Skeletal muscle satellite cell (primary cell): ENCODE measurements around the gene SLC5A5.

ENCODE experiments used
- H3K27me3 ChIP-seq: 2 replicates; pipeline ENCODE4 v1.7.0; 2013; ENCODE audit warnings: low read length; ENCODE audit not compliant: control insufficient read depth, insufficient read depth
- H3K36me3 ChIP-seq: 2 replicates; pipeline ENCODE4 v1.7.0; 2013; ENCODE audit warnings: mild to moderate bottlenecking, control low read depth, low read length; ENCODE audit not compliant: insufficient read depth
- H3K4me1 ChIP-seq: 2 replicates; pipeline ENCODE4 v1.7.0; 2013; ENCODE audit warnings: low read length; ENCODE audit not compliant: control insufficient read depth, insufficient read depth
- H3K4me2 ChIP-seq: 2 replicates; pipeline ENCODE4 v1.7.0; 2013; ENCODE audit warnings: mild to moderate bottlenecking, low read length
- H3K4me3 ChIP-seq: 2 replicates; pipeline ENCODE4 v1.7.0; 2013; ENCODE audit warnings: low read length
- H3K9ac ChIP-seq: 2 replicates; pipeline ENCODE4 v1.7.0; 2013; ENCODE audit warnings: mild to moderate bottlenecking, low read depth, low read length, moderate library complexity
- H3K9me3 ChIP-seq: replicated peaks from 2 replicates; pipeline ENCODE4 v1.7.0; 2013; ENCODE audit warnings: mild to moderate bottlenecking, control low read depth, low read length

Gene SLC5A5

GRCh38 chr19:17854061-17854460 lies 17.7 kb upstream of the SLC5A5 start:
- H3K4me3 ChIP-seq: no peak overlapping the region
- no peaks in the 10 kb centered on the region for H3K36me3 ChIP-seq
- no peak overlapping the region for H3K4me2 ChIP-seq
- H3K27me3 ChIP-seq: no peaks in the 10 kb centered on the region
- no peak overlapping the region for H3K9ac ChIP-seq
- no peaks in the 10 kb centered on the region for H3K9me3 ChIP-seq
- H3K4me1 ChIP-seq: peaks cover 10% of the 10 kb centered on the region

GRCh38 chr19:17855280-17856152 lies 16.2 kb upstream of the SLC5A5 start:
- no peak overlapping the region for H3K9ac ChIP-seq
- H3K27me3 ChIP-seq: no peaks in the 10 kb centered on the region
- H3K9me3 ChIP-seq: no peaks in the 10 kb centered on the region
- no peak overlapping the region for H3K4me2 ChIP-seq
- H3K4me3 ChIP-seq: no peak overlapping the region
- peaks cover 8% of the 10 kb centered on the region for H3K4me1 ChIP-seq
- H3K36me3 ChIP-seq: peaks cover 5% of the 10 kb centered on the region

DNA sequence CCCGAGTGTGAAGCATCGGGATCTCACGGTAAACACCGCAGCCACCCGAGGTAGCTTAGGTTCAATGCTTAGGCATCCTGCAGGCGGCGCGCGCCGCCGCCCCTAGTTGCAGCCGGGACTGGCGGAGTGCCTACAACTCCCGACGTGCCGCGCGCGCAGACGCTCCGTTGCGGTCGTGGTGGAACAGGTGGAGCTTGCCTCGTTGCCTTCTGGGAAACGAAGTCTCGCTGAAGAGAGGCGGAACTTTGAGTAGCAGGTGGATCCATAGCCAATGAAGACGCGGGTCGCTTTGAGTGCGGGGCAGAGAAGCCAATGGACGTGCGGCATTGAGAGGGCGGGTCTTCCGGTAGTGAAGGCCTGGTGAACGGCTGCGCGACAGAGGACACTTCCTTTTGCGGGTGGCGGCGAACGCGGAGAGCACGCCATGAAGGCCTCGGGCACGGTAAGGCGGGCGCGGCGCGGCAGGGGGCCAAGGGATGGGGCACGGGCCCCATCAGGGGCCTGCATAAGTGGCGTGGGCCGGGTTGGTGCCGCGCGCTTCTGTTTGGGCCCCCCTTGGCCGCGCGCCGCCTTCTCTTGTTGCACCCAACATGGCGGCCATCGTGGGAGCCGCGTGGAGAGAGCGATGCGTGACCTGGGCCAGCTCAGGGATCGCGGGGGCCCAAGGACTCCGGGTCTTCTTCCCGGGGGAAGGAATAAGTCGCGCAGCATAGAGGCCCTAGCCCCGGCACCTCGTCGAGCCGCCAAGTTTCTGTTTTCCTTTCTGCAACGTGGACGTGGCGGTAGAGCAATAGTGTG lies 12.0 kb upstream of the SLC5A5 start, which contains the start of gene RPL18A:
Gene RPL18A (plus strand): TSS at position 378 of the 798 bp plus-strand sequence. CDS start 47 bp downstream, at position 425.
- H3K4me1 ChIP-seq: peaks cover 17% of the 10 kb centered on the region
- no peaks in the 10 kb centered on the region for H3K9me3 ChIP-seq
- H3K4me2 ChIP-seq: peak within 1 kb of the TSS; percentile 94
- H3K27me3 ChIP-seq: no peaks in the 10 kb centered on the region
- peaks cover 47% of the 10 kb centered on the region for H3K36me3 ChIP-seq
- H3K9ac ChIP-seq: peak within 1 kb of the TSS; percentile 97
- H3K4me3 ChIP-seq: peak within 1 kb of the TSS; percentile 91

DNA sequence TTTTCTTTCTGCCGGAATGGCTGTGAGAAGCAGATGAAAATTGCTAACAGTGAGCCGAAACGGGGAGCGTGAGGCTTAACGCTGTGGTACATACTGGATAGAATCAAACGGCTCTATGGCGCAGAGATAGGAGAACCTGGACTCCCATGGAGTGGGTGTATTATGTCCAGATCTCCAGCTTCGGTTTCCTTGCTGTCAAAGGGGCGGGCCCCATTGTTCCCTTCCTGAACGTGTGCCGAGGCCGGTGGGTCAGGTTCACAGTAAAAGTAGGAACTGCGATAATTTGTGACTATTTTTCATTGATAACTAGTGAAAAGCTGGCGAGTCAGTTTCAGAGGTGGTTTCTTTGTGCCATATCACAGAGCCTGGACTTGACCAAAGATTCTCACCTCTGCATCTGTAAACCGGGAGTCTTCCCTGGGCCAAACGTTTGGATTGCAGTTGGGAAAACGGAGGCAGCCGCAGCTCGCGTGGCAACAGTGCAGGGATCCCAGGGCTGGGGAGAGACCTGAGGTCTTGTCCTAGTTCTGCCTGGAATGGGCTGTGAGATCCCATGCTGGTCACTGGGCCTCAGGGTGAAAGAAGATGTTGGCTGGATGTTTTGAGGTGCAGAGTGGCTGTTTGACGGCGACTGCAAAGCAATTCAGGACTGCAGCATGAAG lies 11.3 kb upstream of the SLC5A5 start:
- Histone ChIP-seq H3K36me3 (peaks cover 54% of the 10 kb centered on the region), H3K4me1 (peaks cover 17% of the 10 kb centered on the region)

DNA sequence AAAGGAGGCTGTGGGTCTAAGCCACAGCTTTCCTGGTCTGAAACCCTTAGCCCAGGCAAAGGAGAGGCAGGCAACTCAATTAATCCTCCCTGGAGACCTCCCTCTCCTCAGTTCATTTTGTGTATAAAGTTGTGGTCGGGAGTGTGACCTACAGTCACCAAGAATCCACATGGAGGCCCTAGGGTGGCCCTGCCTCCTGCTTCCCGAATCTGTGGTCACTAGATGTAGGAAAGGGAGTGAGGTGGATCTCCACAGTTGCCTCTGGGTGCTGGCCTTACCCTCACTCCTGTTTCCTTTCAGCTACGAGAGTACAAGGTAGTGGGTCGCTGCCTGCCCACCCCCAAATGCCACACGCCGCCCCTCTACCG lies 10.8 kb upstream of the SLC5A5 start:
- Histone ChIP-seq H3K36me3 (peaks cover 58% of the 10 kb centered on the region), H3K4me1 (peaks cover 17% of the 10 kb centered on the region), H3K4me2 (peak overlapping the region; percentile 94), H3K9ac (peak overlapping the region; percentile 97), H3K9me3 (no peaks in the 10 kb centered on the region), H3K27me3 (no peaks in the 10 kb centered on the region), H3K4me3 (peak overlapping the region; percentile 91)

More for the DNA sequence above, 11.3 kb upstream of the SLC5A5 start:
- no peaks in the 10 kb centered on the region for H3K27me3 ChIP-seq
- peak overlapping the region; percentile 91 for H3K4me3 ChIP-seq
- H3K4me2 ChIP-seq: peak overlapping the region; percentile 94
- peak overlapping the region; percentile 97 for H3K9ac ChIP-seq
- no peaks in the 10 kb centered on the region for H3K9me3 ChIP-seq

DNA sequence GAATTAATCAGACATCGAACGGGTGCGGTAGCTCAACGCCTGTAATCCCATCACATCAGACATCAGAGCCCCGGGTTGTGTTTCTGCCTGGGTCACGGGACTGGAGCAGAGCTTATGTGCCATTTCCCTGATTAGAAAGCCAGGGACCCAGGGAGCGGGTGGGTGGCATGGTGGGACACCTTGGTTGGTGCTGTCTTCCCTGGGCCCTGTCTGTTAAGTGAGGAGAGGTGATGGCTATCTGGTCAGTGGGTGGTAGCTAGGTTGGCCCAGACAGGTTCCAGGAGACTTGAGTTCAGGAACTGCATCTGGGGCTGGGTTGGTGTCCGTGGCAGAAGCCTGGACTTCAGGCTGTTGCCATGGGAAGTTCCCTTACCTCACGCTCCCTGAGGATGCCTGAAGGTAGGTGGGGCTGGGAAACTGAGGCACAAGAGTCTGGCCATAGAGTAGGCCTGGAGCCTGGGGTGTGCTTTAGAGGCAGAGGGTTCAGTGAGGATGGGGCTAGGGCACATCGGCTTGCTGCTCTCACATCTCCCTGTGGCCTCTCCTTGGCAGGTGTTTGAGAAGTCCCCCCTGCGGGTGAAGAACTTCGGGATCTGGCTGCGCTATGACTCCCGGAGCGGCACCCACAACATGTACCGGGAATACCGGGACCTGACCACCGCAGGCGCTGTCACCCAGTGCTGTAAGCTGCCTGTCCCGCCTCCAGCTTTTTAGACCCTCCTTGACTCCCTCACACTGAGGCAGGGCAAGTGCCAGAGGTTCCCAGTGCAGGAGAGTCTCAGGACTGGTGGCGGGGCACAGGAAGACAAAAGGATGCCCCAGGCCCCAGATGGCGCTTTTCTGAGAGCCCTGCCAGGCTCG lies 10.0 kb upstream of the SLC5A5 start:
- peaks cover 58% of the 10 kb centered on the region for H3K36me3 ChIP-seq
- H3K4me2 ChIP-seq: peak overlapping the region; percentile 94
- peak overlapping the region; percentile 97 for H3K9ac ChIP-seq
- H3K9me3 ChIP-seq: no peaks in the 10 kb centered on the region
- peaks cover 17% of the 10 kb centered on the region for H3K4me1 ChIP-seq
- no peaks in the 10 kb centered on the region for H3K27me3 ChIP-seq
- peak overlapping the region; percentile 91 for H3K4me3 ChIP-seq

DNA sequence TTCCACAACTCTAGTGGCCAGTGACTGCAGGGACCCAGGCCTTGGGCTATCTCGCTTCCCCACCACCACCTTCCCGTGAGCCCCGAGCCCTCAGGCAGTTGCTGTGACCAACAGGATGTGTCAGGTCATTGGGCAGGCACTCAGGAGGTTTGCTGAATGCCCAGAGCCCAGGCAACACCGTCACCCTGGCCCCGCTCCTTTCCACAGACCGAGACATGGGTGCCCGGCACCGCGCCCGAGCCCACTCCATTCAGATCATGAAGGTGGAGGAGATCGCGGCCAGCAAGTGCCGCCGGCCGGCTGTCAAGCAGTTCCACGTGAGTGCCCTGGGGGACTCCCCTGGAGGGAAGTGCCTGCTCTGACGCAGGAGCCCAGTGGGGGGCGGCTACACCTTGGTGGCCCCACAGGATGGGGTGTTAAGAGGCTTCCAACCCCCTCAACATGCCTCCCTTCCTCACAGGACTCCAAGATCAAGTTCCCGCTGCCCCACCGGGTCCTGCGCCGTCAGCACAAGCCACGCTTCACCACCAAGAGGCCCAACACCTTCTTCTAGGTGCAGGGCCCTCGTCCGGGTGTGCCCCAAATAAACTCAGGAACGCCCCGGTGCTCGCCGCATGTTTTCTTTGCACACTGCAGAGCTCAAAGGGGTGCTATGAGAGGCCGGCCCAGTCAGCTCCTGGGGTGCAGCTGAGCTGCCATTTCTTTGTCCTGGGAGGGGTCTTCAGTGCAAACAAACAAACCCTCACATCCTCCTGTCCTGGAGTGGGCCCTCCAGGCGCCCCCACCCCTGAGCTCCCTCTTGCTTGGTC lies 8.8 kb upstream of the SLC5A5 start:
- H3K9me3 ChIP-seq: no peaks in the 10 kb centered on the region
- H3K4me3 ChIP-seq: no peak overlapping the region
- peaks cover 17% of the 10 kb centered on the region for H3K4me1 ChIP-seq
- peaks cover 58% of the 10 kb centered on the region for H3K36me3 ChIP-seq
- H3K27me3 ChIP-seq: no peaks in the 10 kb centered on the region
- H3K4me2 ChIP-seq: no peak overlapping the region
- no peak overlapping the region for H3K9ac ChIP-seq

- peaks cover 5% of the 10 kb centered on the region for H3K27me3 ChIP-seq
- H3K4me1 ChIP-seq: peaks cover 17% of the 10 kb centered on the region
- no peak overlapping the region for H3K4me3 ChIP-seq
- no peak overlapping the region for H3K9ac ChIP-seq
- H3K4me2 ChIP-seq: no peak overlapping the region
- H3K36me3 ChIP-seq: peaks cover 58% of the 10 kb centered on the region
- no peaks in the 10 kb centered on the region for H3K9me3 ChIP-seq
Observed at GRCh38 chr19:17863520-17864182, 8.1 kb upstream of the SLC5A5 start.

DNA sequence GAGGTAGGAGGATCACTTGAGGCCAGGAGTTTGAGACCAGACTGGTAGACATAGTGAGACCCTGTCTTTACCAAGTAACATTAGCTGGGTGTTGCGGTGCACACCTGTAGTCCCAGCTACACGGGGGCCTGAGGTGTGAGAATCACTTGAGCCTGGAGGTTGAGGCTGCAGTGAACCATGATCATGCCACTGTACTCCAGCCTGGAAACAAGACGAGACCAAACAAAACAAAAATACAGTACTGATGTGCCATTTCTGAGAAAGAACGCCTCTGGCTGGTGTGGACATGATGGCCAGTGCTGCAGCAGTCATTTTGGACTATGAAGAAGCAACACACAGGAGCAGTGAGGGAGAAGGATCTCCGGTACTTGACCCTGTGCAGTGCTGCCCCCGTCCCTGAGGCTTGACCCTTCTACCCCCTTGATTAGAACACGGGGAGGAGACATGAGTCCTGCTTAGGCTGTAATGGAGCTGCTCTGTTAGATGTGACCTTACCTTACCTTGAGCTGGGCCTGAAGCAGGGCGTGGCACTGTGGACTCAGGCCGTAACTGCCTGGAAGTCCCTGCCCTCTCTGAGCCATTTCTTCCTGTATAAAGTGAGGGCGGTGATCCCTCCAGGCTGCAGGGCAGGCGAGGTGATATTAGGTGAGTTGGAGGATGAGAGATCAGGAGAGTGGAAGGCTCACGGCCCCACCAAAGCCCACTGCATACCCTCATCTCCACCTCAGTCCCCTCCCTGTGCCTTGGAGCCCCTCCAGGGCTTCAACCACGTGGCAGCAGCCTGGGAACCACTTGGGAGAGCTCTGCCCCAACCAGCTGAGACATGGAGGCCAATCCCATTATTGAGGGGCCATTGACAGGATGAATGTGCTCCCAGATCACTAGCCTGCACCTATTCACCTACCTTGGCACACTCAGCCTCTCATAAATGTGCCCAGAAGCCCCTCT lies 6.1 kb upstream of the SLC5A5 start:
- Histone ChIP-seq H3K27me3 (peaks cover 20% of the 10 kb centered on the region), H3K4me2 (no peak overlapping the region), H3K9ac (no peak overlapping the region), H3K36me3 (peaks cover 52% of the 10 kb centered on the region), H3K4me3 (no peak overlapping the region), H3K9me3 (no peaks in the 10 kb centered on the region), H3K4me1 (peaks cover 12% of the 10 kb centered on the region)
